PC-3 (cell line): ENCODE data around the gene UCK1. TPM values are rescaled to one million over a fixed set of nuclear protein-coding genes. Genes with fewer than 3 reads are reported as not detected.

Experiments
- ATAC-seq: fragments of 200-7000 bp; cut with Tn5 transposase; 2 replicates; pipeline ENCODE4 v1.9.1; 2020; ENCODE audit warnings: mild to moderate bottlenecking, moderate library complexity
- BruUV-seq: library from RNA; stranded (reverse); fragments of 400-500 nt; replicated peaks from 2 replicates; lab custom pipeline; 2021; lab: Mats Ljungman, UMichigan
- CTCF ChIA-PET: fragments of 300-600 bp; sonication (Branson Sonifier 250); formaldehyde crosslinking; loops from one replicate; lab custom pipeline; 2022; ENCODE audit warnings: antibody characterized with exemption; lab: Charles Lee
- POLR2A ChIA-PET: fragments of 300-600 bp; sonication (Branson Sonifier 250); formaldehyde crosslinking; loops from one replicate; lab custom pipeline; 2022; ENCODE audit warnings: antibody characterized with exemption; ENCODE audit not compliant: unreplicated experiment; lab: Charles Lee
- DNase-seq: peaks from one replicate; pipeline ENCODE4 v3.0.0-alpha.2; 2015
- H2AFZ ChIP-seq: fragments of 300-600 bp; sonication (generic); 2 replicates; pipeline ENCODE4 v1.6.0; 2016; ENCODE audit warnings: antibody characterized with exemption, low read length
- H3F3A ChIP-seq: fragments of 300-600 bp; sonication (generic); one replicate; pipeline ENCODE4 v1.6.0; 2017; ENCODE audit warnings: antibody characterized with exemption, low read length, control low read depth, mild to moderate bottlenecking; ENCODE audit not compliant: unreplicated experiment
- H3K27ac ChIP-seq: fragments of 300-600 bp; sonication (generic); 2 replicates; pipeline ENCODE4 v1.5.1; 2016; ENCODE audit warnings: mild to moderate bottlenecking, low read length
- H3K27me3 ChIP-seq: fragments of 300-600 bp; sonication (generic); 2 replicates; pipeline ENCODE4 v1.6.1; 2016; ENCODE audit warnings: low read length, mixed read lengths
- H3K36me3 ChIP-seq: fragments of 300-600 bp; sonication (generic); 2 replicates; pipeline ENCODE4 v1.6.1; 2016; ENCODE audit warnings: low read depth, mixed run types, low read length, mixed read lengths
- H3K4me1 ChIP-seq: fragments of 300-600 bp; sonication (generic); 2 replicates; pipeline ENCODE4 v1.5.1; 2016; ENCODE audit warnings: low read length; ENCODE audit not compliant: insufficient read depth
- H3K4me2 ChIP-seq: fragments of 300-600 bp; sonication (generic); 2 replicates; pipeline ENCODE4 v1.6.0; 2016; ENCODE audit warnings: low read length
- H3K4me3 ChIP-seq: fragments of 300-600 bp; sonication (generic); 2 replicates; pipeline ENCODE4 v1.5.1; 2016; ENCODE audit warnings: mild to moderate bottlenecking, low read length, mixed read lengths
- H3K79me2 ChIP-seq: fragments of 300-600 bp; sonication (generic); 2 replicates; pipeline ENCODE4 v1.6.1; 2017; ENCODE audit warnings: low read length, mixed read lengths
- H3K9ac ChIP-seq: fragments of 300-600 bp; sonication (generic); 2 replicates; pipeline ENCODE4 v1.6.0; 2016; ENCODE audit warnings: mild to moderate bottlenecking, low read length
- H3K9me2 ChIP-seq: fragments of 300-600 bp; sonication (generic); replicated peaks from 2 replicates; pipeline ENCODE4 v1.6.1; 2016; ENCODE audit warnings: mixed run types, low read length, mixed read lengths
- H3K9me3 ChIP-seq: fragments of 300-600 bp; sonication (generic); 2 replicates; pipeline ENCODE4 v1.6.1; 2016; ENCODE audit warnings: low read length, mixed read lengths
- H4K20me1 ChIP-seq: fragments of 300-600 bp; sonication (generic); 2 replicates; pipeline ENCODE4 v1.6.1; 2016; ENCODE audit warnings: low read length, mixed read lengths
- EZH2 ChIP-seq: fragments of 300-600 bp; sonication (generic); IDR thresholded peaks from one replicate; pipeline ENCODE4 v1.6.1; 2017; ENCODE audit warnings: antibody characterized with exemption, mild to moderate bottlenecking, low read length; ENCODE audit not compliant: unreplicated experiment
- EZH2phosphoT487 ChIP-seq: fragments of 300-600 bp; sonication (generic); IDR thresholded peaks from 2 replicates; pipeline ENCODE4 v1.6.1; 2018; ENCODE audit warnings: mild to moderate bottlenecking, antibody characterized with exemption, low read length, borderline replicate concordance
- intact Hi-C: fragments of 100-400 bp; cut with micrococcal nuclease; formaldehyde crosslinking; loops from 2 replicates; pipeline ENCODE4 v1.9.0; 2023
- total RNA-seq: library from RNA; depleted of rRNA; stranded (reverse); fragments of >200 nt; gene quantifications from 2 replicates; pipeline ENCODE4 v1.2.3, GENCODE V29; 2014
- TF ChIP-seq, protein P1 (sequence below): fragments of 300-600 bp; sonication (generic); conservative IDR thresholded peaks from 2 replicates; pipeline ENCODE4 v1.5.1; 2017; ENCODE audit warnings: antibody characterized with exemption, low read depth, mild to moderate bottlenecking, low read length

UCK1 gene
- total RNA-seq, 1 experiment from 2014 or later, result 28.2 TPM

GRCh38 chr9:131476777-131477345 lies 54.2 kb downstream of the UCK1 start:
- no peak overlapping the region for H3K27ac ChIP-seq
- H3K9me3 ChIP-seq, result no peaks in the 10 kb centered on the region
- H3K4me3 ChIP-seq, result no peak overlapping the region
- intact Hi-C loops, result no loop called here
- no peaks in the 10 kb centered on the region for H3K79me2 ChIP-seq
- ChIA-PET CTCF (no interaction called here), POLR2A (no interaction called here)
- DNase-seq (no peak), ATAC-seq (no peak)
- H2AFZ ChIP-seq, result no peak overlapping the region
- H3K9ac ChIP-seq, result no peak overlapping the region
- peaks cover 33% of the 10 kb centered on the region for H3K36me3 ChIP-seq
- 0 out of 2 replicates have a peak, but pooled peaks cover 3% of the 10 kb centered on the region for H4K20me1 ChIP-seq
- TF ChIP-seq, protein P1, sequence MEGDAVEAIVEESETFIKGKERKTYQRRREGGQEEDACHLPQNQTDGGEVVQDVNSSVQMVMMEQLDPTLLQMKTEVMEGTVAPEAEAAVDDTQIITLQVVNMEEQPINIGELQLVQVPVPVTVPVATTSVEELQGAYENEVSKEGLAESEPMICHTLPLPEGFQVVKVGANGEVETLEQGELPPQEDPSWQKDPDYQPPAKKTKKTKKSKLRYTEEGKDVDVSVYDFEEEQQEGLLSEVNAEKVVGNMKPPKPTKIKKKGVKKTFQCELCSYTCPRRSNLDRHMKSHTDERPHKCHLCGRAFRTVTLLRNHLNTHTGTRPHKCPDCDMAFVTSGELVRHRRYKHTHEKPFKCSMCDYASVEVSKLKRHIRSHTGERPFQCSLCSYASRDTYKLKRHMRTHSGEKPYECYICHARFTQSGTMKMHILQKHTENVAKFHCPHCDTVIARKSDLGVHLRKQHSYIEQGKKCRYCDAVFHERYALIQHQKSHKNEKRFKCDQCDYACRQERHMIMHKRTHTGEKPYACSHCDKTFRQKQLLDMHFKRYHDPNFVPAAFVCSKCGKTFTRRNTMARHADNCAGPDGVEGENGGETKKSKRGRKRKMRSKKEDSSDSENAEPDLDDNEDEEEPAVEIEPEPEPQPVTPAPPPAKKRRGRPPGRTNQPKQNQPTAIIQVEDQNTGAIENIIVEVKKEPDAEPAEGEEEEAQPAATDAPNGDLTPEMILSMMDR, result no peak
- BruUV-seq, result no TSS peak
- no peaks in the 10 kb centered on the region for H3K4me1 ChIP-seq
- H3K27me3 ChIP-seq, result no peaks in the 10 kb centered on the region
- no peaks in the 10 kb centered on the region for H3K9me2 ChIP-seq
- H3F3A ChIP-seq, result no peaks in the 10 kb centered on the region
- H3K4me2 ChIP-seq, result no peak overlapping the region

- H2AFZ ChIP-seq, result no peak overlapping the region
- ATAC-seq, result peak; percentile 50; the same call in 1 of the 2 replicates
- no TSS peak for BruUV-seq
- POLR2A ChIA-PET, result no interaction called here
- DNase-seq, result no peak
- no peaks in the 10 kb centered on the region for H3F3A ChIP-seq
- intact Hi-C loops, result no loop called here
- no peaks in the 10 kb centered on the region for H3K9me2 ChIP-seq
- no peaks in the 10 kb centered on the region for H3K79me2 ChIP-seq
- no peak overlapping the region for H3K4me2 ChIP-seq
- H3K4me1 ChIP-seq, result no peaks in the 10 kb centered on the region
- TF ChIP-seq EZH2phosphoT487 (no peak), EZH2 (no peak)
- TF ChIP-seq, protein P1, result peak; percentile 57
- 0 out of 2 replicates have a peak, but pooled peaks cover 3% of the 10 kb centered on the region for H4K20me1 ChIP-seq
- H3K9me3 ChIP-seq, result no peaks in the 10 kb centered on the region
- H3K27me3 ChIP-seq, result no peaks in the 10 kb centered on the region
- no peak overlapping the region for H3K4me3 ChIP-seq
- H3K36me3 ChIP-seq, result peaks cover 35% of the 10 kb centered on the region
- CTCF ChIA-PET, result interaction anchor here (0.5 kb wide), 1 partner anchor 127 kb away, joined by 3 read pairs; no protein-coding TSS in a partner anchor
- H3K9ac ChIP-seq, result no peak overlapping the region
- H3K27ac ChIP-seq, result no peak overlapping the region
Observed at GRCh38 chr9:131475956-131476776, 54.9 kb downstream of the UCK1 start.
